Lower leg skin (tissue), 4 donors: ENCODE results near the gene GNAS. TPM values are rescaled to one million over a fixed set of nuclear protein-coding genes. Genes with fewer than 3 reads are reported as not detected.

ENCODE experiments used
- DNase-seq, 2 donors: peaks; one replicate each; pipeline ENCODE4 v3.0.0-alpha.2; 2019; ENCODE audit warnings: low spot score in 2 of 2
- H3K4me3 ChIP-seq: fragments of 200-600 bp; sonication (generic); 2 replicates; pipeline ENCODE4 v1.5.1; 2017; ENCODE audit warnings: mild to moderate bottlenecking, low read depth; ENCODE audit not compliant: poor library complexity, severe bottlenecking
- CTCF ChIP-seq, 3 donors: fragments of 450-650 bp; IDR thresholded peaks; one replicate each; pipeline ENCODE4 v1.5.1; 2016; ENCODE audit warnings: antibody characterized with exemption in 3 of 3, mild to moderate bottlenecking in 3 of 3, moderate library complexity in 2 of 3
- POLR2A ChIP-seq, 2 donors: fragments of 450-650 bp; IDR thresholded peaks; one replicate each; pipeline ENCODE4 v1.6.1; 2016 to 2017; ENCODE audit warnings: antibody characterized with exemption in 2 of 2, mild to moderate bottlenecking in 1 of 2, moderate library complexity in 1 of 2
- WGBS, 2 donors: methylation state at CpG; one replicate each; pipeline ENCODE4 v1.1.5; 2018; 5-methylcytosine and 5-hydroxymethylcytosine counted together
- intact Hi-C: fragments of 100-400 bp; cut with DNase I; formaldehyde crosslinking; loops from one replicate; pipeline ENCODE4 v1.15.0; 2023; ENCODE audit warnings: low total_unique reads
- total RNA-seq, 4 donors: library from RNA; depleted of rRNA; stranded (reverse); fragments of >200 nt; gene quantifications; one replicate each; pipeline ENCODE4 v1.1.0, GENCODE V29; 2016

GNAS gene
- total RNA-seq, 4 donors from 2014 or later = 335 to 473 (median 391) TPM

GRCh38 chr20:58923117-58923712 lies 70.7 kb downstream of the GNAS start:
- DNase-seq = no peak
- H3K4me3 ChIP-seq = no peak overlapping the region
- WGBS, 2 donors = 55 to 56% methylated on average over 8 of the region's 8 CpGs
- intact Hi-C loops = no loop called here
- no peak for TF ChIP-seq POLR2A (IDR thresholded peaks at IDR 0.05)
- no peak for TF ChIP-seq CTCF (IDR thresholded peaks at IDR 0.05)

DNA sequence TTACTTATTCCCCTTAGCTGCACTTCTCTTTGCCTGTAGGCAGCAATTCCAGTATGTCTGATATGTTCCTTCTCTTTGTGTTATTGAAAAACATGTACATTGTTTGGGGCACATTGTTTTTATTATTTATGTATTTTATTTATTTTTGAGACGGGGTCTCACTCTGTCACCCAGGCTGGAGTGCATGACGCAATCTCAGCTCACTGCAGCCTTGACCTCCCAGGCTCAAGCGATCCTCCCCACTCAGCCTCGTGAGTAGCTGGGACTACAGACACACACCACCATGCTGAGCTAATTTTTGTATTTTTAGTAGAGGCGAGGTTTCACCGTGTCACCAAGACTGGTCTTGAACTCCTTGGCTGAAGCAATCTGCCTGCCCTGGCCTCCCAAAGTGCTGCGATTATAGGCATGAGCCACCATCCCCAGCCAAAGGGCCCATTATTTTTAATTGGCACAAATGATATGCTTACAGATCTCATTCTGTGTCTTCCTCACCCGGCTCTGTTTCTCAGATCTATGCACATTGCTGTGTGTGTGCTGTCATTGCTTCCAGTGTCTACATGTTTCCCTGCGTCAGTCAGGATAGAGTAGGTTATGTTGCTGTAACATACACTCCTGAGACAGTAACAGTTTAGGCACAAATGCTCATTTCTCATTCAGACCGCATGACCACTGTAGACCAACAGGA lies 74.4 kb downstream of the GNAS start:
- intact Hi-C loops = no loop called here
- DNase-seq = no peak
- TF ChIP-seq POLR2A (IDR thresholded peaks at IDR 0.05) (no peak), CTCF (IDR thresholded peaks at IDR 0.05) (no peak)
- no peak overlapping the region for H3K4me3 ChIP-seq
- 93 to 95% methylated on average over 10 of the region's 10 CpGs for WGBS, 2 donors

GRCh38 chr20:58927490-58928061 lies 75.1 kb downstream of the GNAS start:
- TF ChIP-seq CTCF (IDR thresholded peaks at IDR 0.05) (no peak), POLR2A (IDR thresholded peaks at IDR 0.05) (no peak)
- intact Hi-C loops = no loop called here
- DNase-seq = no peak
- 91 to 96% methylated on average over 7 of the region's 7 CpGs for WGBS, 2 donors
- H3K4me3 ChIP-seq = no peak overlapping the region

DNA sequence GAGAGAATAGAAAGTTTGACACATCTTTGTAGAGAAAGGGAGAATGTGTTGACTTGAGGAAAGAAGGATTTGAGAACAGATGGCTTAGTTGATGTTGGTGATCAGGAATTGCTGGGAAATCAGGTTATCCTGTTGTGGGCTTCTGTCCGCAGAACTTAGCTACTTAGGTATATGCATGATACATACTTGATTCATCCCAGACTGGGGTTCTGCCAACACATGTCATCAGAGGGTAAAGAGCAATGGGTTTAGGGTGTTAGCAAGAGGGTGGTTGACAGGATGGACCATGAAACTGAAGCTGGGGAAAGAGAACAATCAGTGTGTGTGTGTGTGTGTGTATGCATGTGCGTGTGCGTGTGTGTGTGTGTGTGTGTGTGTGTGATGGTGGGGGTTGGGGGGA lies 78.0 kb downstream of the GNAS start:
- 74 to 96% methylated on average over 3 of the region's 3 CpGs for WGBS, 2 donors

GRCh38 chr20:58932170-58932569 lies 79.7 kb downstream of the GNAS start:
- TF ChIP-seq CTCF (IDR thresholded peaks at IDR 0.05) (no peak), POLR2A (IDR thresholded peaks at IDR 0.05) (no peak)

More for the DNA sequence above, 78.0 kb downstream of the GNAS start:
- no peak overlapping the region for H3K4me3 ChIP-seq
- no peak for TF ChIP-seq POLR2A (IDR thresholded peaks at IDR 0.05)
- TF ChIP-seq CTCF (IDR thresholded peaks at IDR 0.05) = no peak
- no peak for DNase-seq
- intact Hi-C loops = no loop called here

More at GRCh38 chr20:58932170-58932569, 79.7 kb downstream of the GNAS start:
- intact Hi-C loops = no loop called here
- 85 to 88% methylated on average over 5 of the region's 5 CpGs for WGBS, 2 donors
- no peak for DNase-seq
- H3K4me3 ChIP-seq = no peak overlapping the region
